ENCODE results near the gene BDNF. TPM values are rescaled to one million over a fixed set of nuclear protein-coding genes. Genes with fewer than 3 reads are reported as not detected.

Gene BDNF
- polyA plus RNA-seq, 10 donors = 0.83 to 2.3 (median 1.3) TPM

GRCh38 chr11:27627979-27628378 lies 72.3 kb downstream of the BDNF start:
- DNase-seq = no peak

GRCh38 chr11:27626938-27627586 lies 73.2 kb downstream of the BDNF start:
- DNase-seq = no peak

GRCh38 chr11:27626269-27626937 lies 73.9 kb downstream of the BDNF start:
- DNase-seq = no peak

- DNase-seq = no peak
Measured at GRCh38 chr11:27625347-27625912, 74.8 kb downstream of the BDNF start.

- no peak for DNase-seq
Measured at GRCh38 chr11:27623945-27624523, 76.2 kb downstream of the BDNF start.

GRCh38 chr11:27622541-27623300 lies 77.5 kb downstream of the BDNF start:
- DNase-seq = no peak

- DNase-seq = peak in 2 of 3 donors; percentile 35 to 69
Measured at GRCh38 chr11:27621405-27622161, 78.7 kb downstream of the BDNF start.

- peak in 1 of 3 donors; percentile 63 for DNase-seq
Measured at GRCh38 chr11:27619763-27620335, 80.4 kb downstream of the BDNF start.

- DNase-seq = peak in 2 of 3 donors; percentile 27 to 70
Measured at GRCh38 chr11:27619039-27619574, 81.1 kb downstream of the BDNF start.

GRCh38 chr11:27618281-27618915 lies 81.9 kb downstream of the BDNF start:
- DNase-seq = peak; percentile 30 to 79 (median 53)

GRCh38 chr11:27616711-27617110 lies 83.5 kb downstream of the BDNF start:
- no peak for DNase-seq

- DNase-seq = no peak
Measured at GRCh38 chr11:27615833-27616232, 84.4 kb downstream of the BDNF start.

- no peak for DNase-seq
Measured at GRCh38 chr11:27614092-27614491, 86.2 kb downstream of the BDNF start.

GRCh38 chr11:27612932-27613880 lies 87.0 kb downstream of the BDNF start:
- peak in 2 of 3 donors; percentile 55 to 73 for DNase-seq

- DNase-seq = no peak
Measured at GRCh38 chr11:27611947-27612455, 88.3 kb downstream of the BDNF start.

GRCh38 chr11:27611390-27611789 lies 88.9 kb downstream of the BDNF start:
- DNase-seq = no peak

GRCh38 chr11:27610946-27611345 lies 89.3 kb downstream of the BDNF start:
- DNase-seq = no peak

GRCh38 chr11:27610280-27610679 lies 90.0 kb downstream of the BDNF start:
- no peak for DNase-seq

GRCh38 chr11:27608951-27609350 lies 91.3 kb downstream of the BDNF start:
- DNase-seq = no peak

All from muscle of back (tissue), 11 donors.